GM13976 (cell line): Measurements from ENCODE around the gene PLA2G4B.

Experiments used
- DNase-seq: peaks from one replicate; pipeline ENCODE4 v3.0.0; 2012; ENCODE audit warnings: low spot score
- CTCF ChIP-seq: IDR thresholded peaks from 2 replicates; pipeline ENCODE4 v1.5.1; 2012; ENCODE audit warnings: borderline replicate concordance, mild to moderate bottlenecking; ENCODE audit not compliant: insufficient read depth; ENCODE audit errors: extremely low read depth, missing control alignments, control extremely low read depth
- in situ Hi-C: fragments of 300-500 bp; cut with MboI; formaldehyde crosslinking; loops from one replicate; pipeline ENCODE4 v1.12.0; 2022; ENCODE audit warnings: low sequenced_read_pairs, mixed read lengths, inconsistent platforms; ENCODE audit not compliant: unreplicated experiment

PLA2G4B gene

GRCh38 chr15:41801185-41801584 is 37.5 kb upstream of the PLA2G4B start:
- no peak for TF ChIP-seq CTCF
- in situ Hi-C loops = no loop called here
- DNase-seq = no peak

- no peak for TF ChIP-seq CTCF
- in situ Hi-C loops = no loop called here
- no peak for DNase-seq
Observed at GRCh38 chr15:41801850-41802455, 36.7 kb upstream of the PLA2G4B start.

GRCh38 chr15:41804361-41804760 is 34.3 kb upstream of the PLA2G4B start:
- in situ Hi-C loops = no loop called here
- no peak for DNase-seq
- TF ChIP-seq CTCF = no peak

- in situ Hi-C loops = loop anchor here (5.0 kb wide), 1 partner anchor 33 kb away; the partner anchor contains the start of gene MAPKBP1
- no peak for DNase-seq
- TF ChIP-seq CTCF = no peak
Observed at GRCh38 chr15:41804916-41805666, 33.6 kb upstream of the PLA2G4B start.

GRCh38 chr15:41805711-41806110 is 32.9 kb upstream of the PLA2G4B start:
- DNase-seq = no peak
- TF ChIP-seq CTCF = no peak
- in situ Hi-C loops = loop anchor here (5.0 kb wide), 1 partner anchor 33 kb away; the partner anchor contains the start of gene MAPKBP1

- no peak for DNase-seq
- in situ Hi-C loops = loop anchor here (5.0 kb wide), 1 partner anchor 34 kb away; the partner anchor contains the start of gene MAPKBP1
Observed at GRCh38 chr15:41806291-41807181, 32.1 kb upstream of the PLA2G4B start.

More at GRCh38 chr15:41806291-41807181, 32.1 kb upstream of the PLA2G4B start:
- no peak for TF ChIP-seq CTCF
